HG03378 (cell line): Measurements from ENCODE around the gene SFXN3.

Source experiments
- ATAC-seq: cut with Tn5 transposase; IDR thresholded peaks from one replicate; pipeline ENCODE4 v1.9.1; 2021; ENCODE audit warnings: mild to moderate bottlenecking, moderate library complexity; ENCODE audit not compliant: unreplicated experiment

The SFXN3 gene

DNA sequence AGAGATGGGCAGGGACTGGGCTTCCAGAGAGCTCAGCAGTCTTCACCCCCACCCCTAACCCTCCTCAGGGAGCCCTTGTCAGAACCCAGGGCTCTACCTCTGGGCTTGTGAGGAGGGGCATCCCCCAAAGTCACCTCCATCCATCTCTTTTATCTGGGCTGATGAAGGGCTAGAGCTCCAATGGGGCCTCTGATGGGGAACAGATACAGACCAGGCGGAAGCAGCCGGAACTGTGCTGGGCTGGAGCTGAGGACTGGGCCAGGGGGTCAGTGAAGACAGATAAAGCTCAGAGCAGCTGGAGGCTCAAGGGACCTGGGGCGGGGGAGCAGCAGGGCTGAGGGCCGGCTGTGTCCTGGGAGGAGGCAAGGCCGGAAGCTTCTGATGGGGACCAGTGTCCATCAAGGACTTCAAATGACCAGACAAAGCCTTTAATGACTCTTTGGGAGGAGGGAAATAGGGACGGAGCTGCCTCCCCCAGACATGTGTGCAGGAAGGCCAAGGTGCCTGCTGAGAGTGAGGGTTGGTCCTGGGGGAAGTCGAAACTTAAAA lies 40.9 kb downstream of the SFXN3 start:
- no peak for ATAC-seq

DNA sequence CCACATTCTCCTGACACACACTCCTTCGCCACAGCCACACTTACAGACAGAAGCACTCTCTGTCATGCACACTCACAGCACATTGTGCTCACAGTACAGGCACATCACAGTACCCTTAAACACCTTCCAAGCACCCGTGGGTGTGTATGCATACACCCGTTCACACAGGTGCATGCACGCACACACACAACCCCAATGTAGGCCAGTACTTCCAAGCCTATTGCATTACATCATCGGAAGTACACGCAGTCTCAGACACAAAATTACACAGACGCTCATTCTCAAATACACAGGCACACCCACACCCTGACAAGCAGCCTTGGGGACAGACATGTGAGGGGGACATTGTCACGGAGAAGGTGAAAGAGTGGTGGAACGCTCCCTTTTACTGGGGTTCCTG lies 41.9 kb downstream of the SFXN3 start:
- no peak for ATAC-seq

DNA sequence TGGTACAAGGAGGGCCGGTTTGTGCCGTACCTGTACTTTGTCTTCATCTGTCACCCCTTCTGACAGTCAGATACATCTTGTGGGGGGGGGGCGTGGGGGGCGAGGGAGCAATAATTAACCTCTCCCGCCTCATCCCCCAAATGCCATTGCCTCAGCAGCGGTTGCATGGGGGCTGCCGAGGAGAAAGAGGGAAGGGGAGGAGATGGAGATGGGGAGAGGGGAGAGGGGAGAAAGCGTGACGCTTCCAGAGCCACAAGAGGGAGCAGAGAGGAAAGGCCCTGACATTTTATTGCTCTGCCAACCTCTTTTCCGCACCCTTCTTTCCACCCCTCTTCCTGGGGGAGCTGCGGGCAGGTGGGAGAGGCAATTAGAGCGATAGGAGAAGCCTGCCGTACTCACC lies 42.6 kb downstream of the SFXN3 start:
- ATAC-seq: no peak

DNA sequence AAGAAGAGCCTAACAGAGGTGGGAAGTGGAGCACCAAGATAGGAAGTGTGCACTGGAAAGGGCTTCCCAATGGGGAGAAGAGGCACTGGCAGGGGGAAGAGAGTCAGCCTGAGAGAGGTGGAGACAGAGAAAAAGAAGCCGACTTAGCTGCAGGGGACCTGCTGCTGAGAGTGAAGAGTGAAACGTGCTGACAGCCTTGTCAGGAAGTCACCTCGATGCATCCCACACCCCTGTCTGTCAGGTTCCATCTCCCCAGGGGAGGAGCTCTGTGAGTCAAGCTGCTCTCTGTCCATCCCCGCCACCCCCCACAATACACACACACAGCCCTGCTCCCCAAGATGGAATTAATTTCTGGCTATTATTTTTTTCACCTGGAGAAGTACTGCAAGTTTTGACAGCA lies 44.7 kb downstream of the SFXN3 start:
- no peak for ATAC-seq

DNA sequence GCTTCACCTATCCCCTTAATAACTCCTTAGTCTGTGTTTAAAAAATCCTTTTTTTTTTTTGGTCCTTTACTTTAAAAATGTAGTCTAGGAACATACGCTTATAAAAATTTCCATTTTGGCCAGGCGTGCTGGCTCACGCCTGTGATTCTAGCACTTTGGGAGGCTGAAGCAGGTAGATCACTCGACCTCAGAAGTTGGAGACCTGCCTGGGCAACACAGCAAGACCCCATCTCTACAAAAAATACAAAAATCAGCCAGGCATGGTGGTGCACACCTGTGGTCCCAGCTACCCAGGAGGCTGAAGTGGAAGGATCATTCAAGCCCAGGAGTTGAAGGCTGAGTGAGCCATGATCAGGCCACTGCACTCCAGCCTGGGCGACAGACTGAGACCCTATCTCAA lies 45.6 kb downstream of the SFXN3 start:
- ATAC-seq: no peak

DNA sequence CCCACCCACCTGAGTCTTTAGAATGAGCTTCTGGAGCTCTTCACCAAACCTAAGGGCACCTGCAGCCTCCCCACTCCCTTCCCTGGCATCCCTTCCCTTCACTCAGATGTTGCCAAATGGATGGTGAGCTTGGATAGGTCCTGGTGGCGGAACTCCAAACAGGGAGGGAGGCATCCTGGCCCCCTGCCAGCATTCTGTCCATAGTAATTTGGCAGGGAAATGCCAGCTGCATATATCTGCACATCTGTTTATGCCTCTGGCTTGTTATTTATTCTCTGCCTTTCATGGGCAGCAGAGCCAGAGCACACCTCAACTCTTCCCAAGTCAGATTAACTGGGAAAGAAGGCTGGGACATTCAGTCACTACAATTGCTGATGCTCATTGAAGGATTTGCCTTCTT lies 48.8 kb downstream of the SFXN3 start:
- ATAC-seq: no peak

DNA sequence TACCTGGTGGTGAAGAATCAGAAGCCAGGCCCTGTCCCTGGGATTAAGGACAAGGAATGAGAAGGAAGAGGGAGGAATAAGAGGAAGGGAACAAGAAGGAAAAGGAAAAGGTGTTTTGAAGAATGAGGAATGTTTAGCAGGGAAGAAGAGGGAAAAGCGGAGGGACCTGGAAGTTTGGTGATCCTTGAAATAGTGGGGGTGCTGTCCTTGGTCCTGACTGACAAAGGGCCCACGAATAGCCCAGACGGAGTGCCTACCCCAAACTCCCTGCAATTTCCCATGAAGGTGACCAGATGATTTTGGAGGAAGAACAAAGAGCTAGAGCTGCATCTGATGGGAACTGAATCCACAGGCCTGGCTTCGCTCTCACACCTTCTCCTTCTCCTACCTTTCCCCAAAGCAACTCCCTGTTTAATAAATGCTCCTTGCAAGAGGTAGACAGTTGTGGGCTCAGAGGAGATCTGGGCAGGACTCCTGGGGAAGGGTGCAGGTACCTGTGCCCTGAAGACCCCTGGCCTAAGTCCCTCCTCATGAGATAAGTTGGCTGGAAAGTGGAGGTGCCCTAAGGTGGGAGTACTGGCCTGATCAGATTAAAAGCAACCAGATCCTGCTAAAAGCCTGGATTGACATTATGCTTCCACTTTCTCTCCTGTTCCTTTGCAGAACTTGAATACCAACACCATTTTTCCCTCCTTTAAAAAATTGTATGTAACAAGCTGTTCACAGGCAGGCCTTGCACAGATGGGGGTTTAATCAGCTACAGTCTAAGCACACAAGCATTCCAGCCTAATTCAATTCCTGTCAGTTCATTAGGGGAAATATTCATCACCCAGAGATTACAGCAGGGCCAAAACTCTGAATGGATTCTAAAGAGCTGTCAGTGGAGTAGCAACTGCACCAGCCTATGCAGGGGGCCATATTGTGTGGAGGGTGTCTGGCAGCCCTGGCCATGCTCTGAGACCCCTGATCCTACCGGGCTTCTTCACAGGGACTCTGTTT lies 50.2 kb downstream of the SFXN3 start:
- no peak for ATAC-seq

DNA sequence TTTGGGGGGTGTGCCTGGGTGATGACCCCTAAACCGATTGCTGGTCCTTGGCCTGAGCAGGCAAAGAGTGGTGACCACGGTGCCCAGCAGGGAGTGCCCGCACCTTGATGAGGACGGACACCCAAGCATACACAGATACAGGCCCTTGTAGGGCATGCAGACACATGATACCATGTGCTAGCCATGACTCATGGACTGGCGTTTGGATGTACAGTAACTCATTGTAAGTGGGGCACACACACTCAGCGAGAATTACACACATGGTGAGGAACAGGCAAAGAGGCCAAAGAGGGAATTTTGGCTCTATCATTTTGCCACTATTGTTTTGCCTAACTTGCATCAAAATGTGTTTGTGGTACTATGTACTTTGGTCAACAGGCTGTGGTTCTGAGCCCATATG lies 54.8 kb downstream of the SFXN3 start:
- no peak for ATAC-seq

DNA sequence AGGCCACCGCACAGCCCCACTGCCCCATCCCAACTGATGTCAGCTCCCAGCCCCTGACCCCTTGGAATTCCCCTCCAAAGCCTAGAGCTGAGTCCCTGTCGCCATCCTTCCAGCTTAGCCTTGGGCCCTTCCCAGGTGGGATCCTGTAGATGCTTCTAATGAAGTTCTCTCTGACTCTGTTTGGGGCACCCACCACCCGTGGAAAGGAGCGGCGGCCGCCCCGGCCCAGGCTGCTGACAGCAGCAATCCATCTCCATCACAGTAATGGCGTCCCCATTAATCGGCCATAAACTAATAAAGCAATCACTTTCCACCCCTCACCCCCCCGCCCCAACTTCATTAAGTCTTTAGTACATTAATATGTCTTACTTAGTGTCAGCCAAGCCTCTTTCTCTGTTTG lies 56.3 kb downstream of the SFXN3 start:
- ATAC-seq: no peak

DNA sequence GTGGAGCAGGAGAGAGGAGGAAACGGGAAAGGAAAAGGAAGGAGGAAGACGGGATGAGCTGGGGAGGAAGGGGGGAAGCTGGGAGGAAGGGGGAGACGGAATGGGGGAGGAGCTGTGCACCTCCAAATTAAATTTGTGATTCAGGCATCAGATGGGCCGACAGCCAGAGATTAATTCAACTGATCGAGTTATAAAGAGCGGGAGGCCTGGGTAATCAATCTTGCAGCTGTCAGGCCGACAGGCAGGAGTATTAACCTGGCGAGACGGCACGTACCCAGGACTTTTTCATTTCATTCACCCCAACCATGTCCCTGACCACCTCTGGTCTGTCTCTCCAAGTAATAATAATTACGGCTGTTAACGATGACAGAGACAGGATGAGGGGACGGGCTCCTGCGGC lies 56.9 kb downstream of the SFXN3 start:
- no peak for ATAC-seq

DNA sequence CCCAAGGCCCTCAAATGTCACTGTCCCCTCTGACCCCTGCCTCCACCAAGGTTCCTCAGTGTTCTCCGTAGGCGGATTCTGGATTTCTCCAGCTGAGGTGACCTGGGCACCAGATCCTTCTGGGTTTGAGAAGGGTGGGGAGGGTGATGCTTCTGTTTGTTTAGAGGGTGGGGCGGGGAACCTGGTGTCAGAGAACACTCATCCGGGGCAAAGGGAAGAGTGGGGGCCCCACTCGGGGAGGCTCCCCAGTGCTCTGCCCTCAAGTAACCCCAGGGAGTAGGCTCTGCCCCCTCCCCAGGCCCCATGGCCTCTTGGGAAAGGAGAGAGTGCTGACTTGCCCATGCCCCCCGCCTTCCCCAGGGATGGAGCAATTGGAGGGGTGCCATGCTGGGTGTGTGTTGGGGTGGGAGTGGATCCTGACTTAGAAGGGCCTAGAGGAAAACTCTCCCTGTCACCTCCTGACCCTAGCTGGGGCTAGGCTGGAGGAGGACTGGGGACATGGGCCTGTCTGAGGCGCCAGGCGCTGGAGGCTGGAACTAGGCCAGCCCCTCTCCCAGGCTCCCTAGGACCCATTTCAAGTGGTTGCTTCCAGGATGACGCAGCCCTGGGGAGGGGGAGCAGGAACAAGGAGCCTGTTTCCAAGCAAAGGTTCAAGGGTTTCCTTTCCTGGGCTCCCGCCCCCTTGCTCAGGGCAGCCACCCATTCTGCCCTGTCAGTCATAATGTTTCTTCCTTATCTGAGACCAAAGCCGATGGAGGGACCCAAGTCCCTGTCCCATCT lies 58.7 kb downstream of the SFXN3 start:
- no peak for ATAC-seq

DNA sequence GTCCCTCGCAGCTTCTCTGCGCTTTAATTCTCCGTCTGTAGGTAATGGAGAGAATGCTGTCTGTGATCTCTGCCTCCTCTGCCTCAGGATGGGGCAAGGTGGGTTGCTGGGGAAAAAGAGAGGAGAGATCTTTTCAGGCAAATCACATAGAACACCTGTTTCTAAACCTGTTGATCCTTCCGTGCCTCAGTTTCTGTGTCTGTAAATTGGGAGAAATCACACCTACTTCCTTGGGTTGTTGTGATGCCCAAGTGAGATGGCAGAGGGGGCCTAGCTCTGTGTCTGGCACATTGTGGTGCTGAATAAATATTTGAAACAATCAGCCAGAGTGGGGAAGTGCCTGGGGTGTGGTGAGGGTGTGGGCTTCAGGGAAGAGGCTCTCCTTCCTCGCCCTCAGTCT lies 59.6 kb downstream of the SFXN3 start:
- no peak for ATAC-seq
